AG04450 (cell line): ENCODE measurements around the gene SLC29A4. TPM values are rescaled to one million over a fixed set of nuclear protein-coding genes. Genes with fewer than 3 reads are reported as not detected.
A peak's percentile ranks its signal among the peaks of the same experiment; 100 is the strongest.
"Not testable (repeated sequence)": the region's sequence is repeated elsewhere in the genome, so short reads cannot be mapped to it uniquely, and the experiment has no call there.

Source experiments
- CTCF ChIA-PET: fragments of 300-600, 350-600 bp; formaldehyde crosslinking; extraction: SDS; loops from one replicate; lab custom pipeline; 2022; ENCODE audit warnings: antibody characterized with exemption, inconsistent platforms; lab: Charles Lee
- POLR2A ChIA-PET: fragments of 350-600 bp; formaldehyde crosslinking; extraction: SDS; loops from one replicate; lab custom pipeline; 2021; ENCODE audit warnings: antibody characterized with exemption, inconsistent platforms; lab: Yijun Ruan, JAX
- DNase-seq: peaks from one replicate; pipeline ENCODE4 v3.0.0-alpha.2; 2011; ENCODE audit warnings: low read depth, low spot score
- H3K27ac ChIP-seq: one replicate; pipeline ENCODE4 v1.5.1; 2012; ENCODE audit warnings: low read depth, low read length, control low read depth
- H3K27me3 ChIP-seq: one replicate; pipeline ENCODE4 v1.6.0; 2012; ENCODE audit warnings: low read length; ENCODE audit not compliant: control insufficient read depth, insufficient read depth
- H3K4me3 ChIP-seq: 2 replicates; pipeline ENCODE4 v1.5.1; 2011; ENCODE audit warnings: mild to moderate bottlenecking, low read depth, low read length, control low read depth
- H3K9me3 ChIP-seq: 2 replicates; pipeline ENCODE4 v1.5.1; 2012; ENCODE audit warnings: low read length; ENCODE audit not compliant: control insufficient read depth, insufficient read depth
- polyA plus RNA-seq: library from polyadenylated mRNA; depleted of rRNA; stranded (reverse); fragments of >200 nt; gene quantifications from 2 replicates; pipeline ENCODE4 v1.2.3, GENCODE V29; 2011
- TF ChIP-seq, protein P1 (sequence below): IDR thresholded peaks from 2 replicates; pipeline ENCODE4 v1.5.1; 2011; ENCODE audit warnings: low read depth, low read length, control low read depth, inconsistent platforms

Gene SLC29A4
- polyA plus RNA-seq, 1 experiment = 4.5 TPM

DNA sequence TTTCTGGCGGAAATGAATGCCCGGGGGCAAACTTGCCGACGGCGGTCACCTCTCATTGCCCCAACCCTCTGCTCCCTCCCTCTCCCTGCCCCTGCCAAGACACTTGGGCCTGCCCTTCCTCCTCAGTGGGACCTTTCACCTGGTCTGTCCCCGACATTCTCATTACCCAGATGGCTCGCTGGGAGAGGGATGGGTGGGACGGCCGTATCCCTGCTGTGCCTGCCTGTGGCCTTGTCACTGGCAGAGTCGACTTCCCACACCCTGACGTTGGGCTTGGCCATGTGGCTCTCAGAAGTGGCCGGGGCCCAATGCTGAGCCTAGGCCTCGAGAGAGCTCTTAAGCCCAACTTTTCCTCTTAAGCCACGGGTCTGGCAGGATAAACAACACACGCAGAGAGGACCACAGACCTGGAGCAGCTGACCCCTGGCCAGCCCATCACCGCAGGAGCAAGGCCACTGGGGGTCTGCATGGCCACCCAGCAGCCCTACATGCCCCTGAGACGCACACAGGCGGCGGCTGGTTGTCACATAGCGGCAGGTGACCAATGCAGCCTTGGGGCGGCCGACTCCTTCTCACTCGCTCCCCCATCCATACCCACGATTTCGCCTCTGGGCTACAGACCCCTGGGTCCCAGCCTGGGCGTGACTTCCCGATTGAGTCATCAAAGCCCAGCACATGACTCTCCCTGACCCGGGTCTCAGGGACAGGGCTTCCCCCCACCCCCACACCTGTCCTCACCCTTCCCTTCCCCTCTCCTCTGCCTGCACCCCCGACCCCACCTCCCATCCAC, 40.1 kb downstream of the SLC29A4 start:
- DNase-seq = no peak
- H3K27ac ChIP-seq = no peak overlapping the region
- POLR2A ChIA-PET = no interaction called here
- no peak overlapping the region for H3K4me3 ChIP-seq
- H3K27me3 ChIP-seq = no peaks in the 10 kb centered on the region
- H3K9me3 ChIP-seq = peaks cover 27% of the 10 kb centered on the region
- CTCF ChIA-PET = no interaction called here
- TF ChIP-seq, protein P1, sequence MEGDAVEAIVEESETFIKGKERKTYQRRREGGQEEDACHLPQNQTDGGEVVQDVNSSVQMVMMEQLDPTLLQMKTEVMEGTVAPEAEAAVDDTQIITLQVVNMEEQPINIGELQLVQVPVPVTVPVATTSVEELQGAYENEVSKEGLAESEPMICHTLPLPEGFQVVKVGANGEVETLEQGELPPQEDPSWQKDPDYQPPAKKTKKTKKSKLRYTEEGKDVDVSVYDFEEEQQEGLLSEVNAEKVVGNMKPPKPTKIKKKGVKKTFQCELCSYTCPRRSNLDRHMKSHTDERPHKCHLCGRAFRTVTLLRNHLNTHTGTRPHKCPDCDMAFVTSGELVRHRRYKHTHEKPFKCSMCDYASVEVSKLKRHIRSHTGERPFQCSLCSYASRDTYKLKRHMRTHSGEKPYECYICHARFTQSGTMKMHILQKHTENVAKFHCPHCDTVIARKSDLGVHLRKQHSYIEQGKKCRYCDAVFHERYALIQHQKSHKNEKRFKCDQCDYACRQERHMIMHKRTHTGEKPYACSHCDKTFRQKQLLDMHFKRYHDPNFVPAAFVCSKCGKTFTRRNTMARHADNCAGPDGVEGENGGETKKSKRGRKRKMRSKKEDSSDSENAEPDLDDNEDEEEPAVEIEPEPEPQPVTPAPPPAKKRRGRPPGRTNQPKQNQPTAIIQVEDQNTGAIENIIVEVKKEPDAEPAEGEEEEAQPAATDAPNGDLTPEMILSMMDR = no peak

DNA sequence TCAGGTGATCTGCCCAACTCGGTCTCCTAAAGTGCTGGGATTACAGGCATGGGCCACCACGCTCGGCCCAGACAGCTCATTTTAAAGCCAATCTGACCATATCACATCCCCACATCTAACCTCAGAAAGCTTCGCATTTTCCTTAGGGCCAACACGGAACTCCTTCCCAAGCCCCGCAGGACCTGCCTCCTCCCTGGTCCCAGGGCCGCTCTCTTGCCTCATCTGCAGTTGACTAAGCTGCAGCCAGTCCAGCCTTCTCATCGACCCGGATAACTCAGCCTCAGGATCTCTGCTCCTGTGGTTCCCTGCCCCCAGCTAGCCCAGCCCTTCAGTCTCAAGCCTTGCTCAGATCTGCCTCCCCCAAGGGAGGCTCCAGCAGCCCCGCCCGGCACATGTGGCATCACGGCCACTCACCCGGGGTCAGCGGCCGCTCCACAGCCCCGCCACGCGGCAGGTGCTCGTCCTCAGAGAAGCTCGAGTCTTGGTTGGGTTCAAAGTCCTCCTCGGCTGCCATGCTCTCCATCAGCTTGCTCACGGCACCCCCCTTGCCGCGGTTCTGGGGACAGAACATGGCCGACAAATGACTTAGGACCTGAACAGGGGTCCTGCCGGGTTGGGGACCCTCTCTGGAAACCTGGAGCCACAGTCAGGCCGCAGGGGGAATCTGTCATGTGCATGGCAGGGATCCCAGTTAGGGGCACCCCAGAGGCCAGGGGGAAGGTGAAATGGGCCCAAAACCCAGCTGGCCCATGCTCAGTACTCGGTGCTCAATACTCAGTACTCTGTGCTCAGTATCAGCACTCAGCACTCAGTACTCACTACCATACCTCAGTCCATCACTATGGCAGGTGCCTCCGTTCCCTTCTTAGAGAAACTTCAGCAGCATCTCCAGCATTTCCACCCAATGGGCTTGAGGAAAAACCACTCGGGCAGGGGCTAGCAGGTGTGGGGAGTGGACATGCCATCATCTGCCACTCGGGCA, 41.3 kb downstream of the SLC29A4 start:
- DNase-seq, CTCF ChIA-PET: not testable (repeated sequence)
- POLR2A ChIA-PET = interaction anchor here (0.5 kb wide), 1 partner anchor 20 kb away, joined by 3 read pairs; no protein-coding TSS in a partner anchor

DNA sequence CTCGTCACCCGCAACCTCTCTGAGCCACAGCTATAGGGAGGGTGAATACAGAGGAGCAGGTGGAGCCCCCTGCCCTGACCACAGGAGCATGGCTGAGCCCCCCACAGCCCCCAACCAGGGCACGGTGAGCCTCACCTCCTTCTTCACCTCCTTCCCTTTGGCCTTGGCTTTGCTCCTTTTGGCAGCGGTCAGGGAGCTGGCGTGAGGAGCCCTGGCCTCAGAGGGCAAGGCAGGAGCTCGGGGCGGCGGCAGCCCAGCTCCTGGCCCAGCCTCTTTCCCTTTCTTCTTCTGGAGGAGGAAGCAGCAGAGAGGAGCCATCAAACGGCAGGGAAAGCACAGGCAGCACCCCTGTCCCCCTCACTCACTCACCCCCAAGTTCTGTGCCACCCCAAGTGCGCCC, 42.2 kb downstream of the SLC29A4 start:
- TF ChIP-seq, protein P1 = no peak
- CTCF ChIA-PET = no interaction called here
- Histone ChIP-seq H3K9me3 (peaks cover 14% of the 10 kb centered on the region), H3K27me3 (no peaks in the 10 kb centered on the region), H3K4me3 (no peak overlapping the region), H3K27ac (no peak overlapping the region)
- no peak for DNase-seq
- POLR2A ChIA-PET = no interaction called here

More for the DNA sequence above, 41.3 kb downstream of the SLC29A4 start:
- H3K4me3 ChIP-seq, H3K27me3 ChIP-seq: not testable (repeated sequence)
- Histone ChIP-seq H3K27ac (peak overlapping the region; percentile 2), H3K9me3 (peaks cover 23% of the 10 kb centered on the region)

DNA sequence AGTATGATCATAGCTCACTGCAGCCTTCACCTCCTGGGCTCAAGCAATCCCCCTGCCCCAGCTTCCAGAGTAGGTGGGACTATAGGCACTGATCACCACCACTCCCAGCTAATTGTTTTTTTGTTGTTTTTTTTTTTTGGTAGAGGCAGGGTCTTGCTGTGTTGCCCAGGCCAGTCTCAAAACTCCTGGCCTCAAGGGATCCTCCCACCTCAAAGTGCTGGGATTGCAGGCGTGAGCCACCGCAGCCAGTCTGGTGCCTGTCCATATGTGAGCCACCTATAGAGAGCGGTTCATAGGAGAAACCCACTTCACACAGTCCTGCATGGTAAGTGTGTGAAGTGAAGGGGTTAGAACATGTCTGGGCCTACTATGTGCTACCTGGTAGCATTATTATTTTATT, 47.5 kb downstream of the SLC29A4 start:
- Histone ChIP-seq H3K27ac (no peak overlapping the region), H3K4me3 (no peak overlapping the region), H3K27me3 (no peaks in the 10 kb centered on the region), H3K9me3 (no peaks in the 10 kb centered on the region; the same call in 1 of the 2 replicates)
- ChIA-PET POLR2A (no interaction called here), CTCF (no interaction called here)
- no peak for DNase-seq
- TF ChIP-seq, protein P1 = no peak

DNA sequence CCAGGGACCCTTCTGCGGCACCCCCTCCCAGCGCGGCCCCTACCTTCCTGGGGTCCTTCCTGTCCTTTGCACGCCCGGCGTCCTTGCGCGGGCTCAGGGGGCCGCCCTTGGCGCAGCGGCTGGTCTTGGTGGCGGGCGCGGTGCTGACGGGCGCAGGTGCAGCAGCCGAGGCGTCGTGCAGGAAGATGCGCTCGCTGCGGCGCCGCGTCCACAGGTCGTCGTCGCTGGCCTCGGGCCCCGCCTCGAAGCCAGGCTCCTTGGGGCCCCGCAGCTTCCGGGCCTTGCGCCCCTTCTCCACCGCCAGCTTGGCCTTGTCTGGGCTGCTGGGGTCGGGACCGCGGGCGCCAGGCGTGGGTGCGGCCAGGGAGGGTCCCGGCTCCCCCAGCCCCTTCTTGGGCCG, 49.8 kb downstream of the SLC29A4 start:
- ChIA-PET POLR2A (no interaction called here), CTCF (no interaction called here)
- TF ChIP-seq, protein P1 = no peak
- Histone ChIP-seq H3K4me3 (no peak overlapping the region), H3K9me3 (no peaks in the 10 kb centered on the region; the same call in 1 of the 2 replicates), H3K27me3 (no peaks in the 10 kb centered on the region), H3K27ac (no peak overlapping the region)
- no peak for DNase-seq
